HL-60/S4 (cell line): ENCODE data around the gene ADAMTS20.

Experiments
- in situ Hi-C: fragments of 300-500 bp; cut with MboI; formaldehyde crosslinking; loops from 2 replicates; pipeline ENCODE4 v1.14.3; 2022; ENCODE audit warnings: low sequenced_read_pairs

The ADAMTS20 gene

DNA sequence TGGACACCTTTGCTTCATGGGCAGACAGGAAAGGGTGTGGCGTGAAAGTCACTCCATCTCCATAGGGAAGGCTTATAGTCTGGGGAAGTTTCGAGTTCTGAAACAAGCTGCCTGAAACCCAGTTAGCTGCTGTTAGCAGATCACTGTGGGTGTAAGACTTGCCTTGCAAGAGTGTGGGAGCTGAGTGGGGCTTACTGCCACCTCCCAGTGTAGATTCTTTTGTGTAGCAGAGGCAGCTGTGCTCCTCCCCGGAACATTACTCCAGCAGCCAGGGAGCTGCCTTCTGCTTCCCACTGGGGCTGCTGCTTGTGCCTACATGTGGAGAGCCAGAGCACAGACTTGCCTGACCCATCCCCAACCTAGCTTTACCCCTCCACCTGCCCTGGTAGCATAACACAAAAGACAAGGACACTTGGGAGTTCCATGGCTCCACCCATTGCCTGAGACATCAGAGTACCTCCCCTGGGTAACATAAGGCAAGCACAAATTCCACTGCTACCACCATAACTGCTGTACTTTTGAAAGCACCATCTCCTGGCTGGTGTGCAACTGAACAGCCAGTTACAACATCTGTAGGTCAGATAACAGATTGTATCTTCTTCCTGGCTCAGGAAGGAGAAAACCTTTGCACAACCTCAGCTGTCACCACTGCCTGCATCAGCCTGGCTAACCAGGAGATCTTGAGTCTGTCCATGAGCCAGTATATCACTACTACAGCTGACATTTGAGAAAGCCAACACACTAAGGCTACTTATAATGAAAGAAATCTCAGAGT lies 69.5 kb downstream of the ADAMTS20 start:
- in situ Hi-C loops: no loop called here

DNA sequence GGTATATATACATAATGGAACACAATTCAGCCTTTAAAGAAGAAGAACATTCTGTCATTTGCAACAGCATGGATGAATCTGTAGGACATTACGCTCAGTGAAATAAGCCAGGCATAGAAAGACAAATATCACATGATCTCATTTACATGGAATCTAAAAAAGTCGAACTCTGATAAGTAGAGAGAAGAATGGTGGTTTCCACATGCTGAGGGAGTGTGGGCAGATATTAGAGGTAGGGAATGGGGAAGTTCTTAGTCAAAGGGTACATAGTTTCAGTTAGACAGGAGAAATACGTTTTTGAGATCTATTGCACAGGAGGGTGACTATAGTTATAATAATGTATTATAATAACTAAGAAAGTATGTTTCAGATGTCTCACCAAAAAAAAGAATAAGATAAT lies 71.4 kb downstream of the ADAMTS20 start:
- in situ Hi-C loops: no loop called here

DNA sequence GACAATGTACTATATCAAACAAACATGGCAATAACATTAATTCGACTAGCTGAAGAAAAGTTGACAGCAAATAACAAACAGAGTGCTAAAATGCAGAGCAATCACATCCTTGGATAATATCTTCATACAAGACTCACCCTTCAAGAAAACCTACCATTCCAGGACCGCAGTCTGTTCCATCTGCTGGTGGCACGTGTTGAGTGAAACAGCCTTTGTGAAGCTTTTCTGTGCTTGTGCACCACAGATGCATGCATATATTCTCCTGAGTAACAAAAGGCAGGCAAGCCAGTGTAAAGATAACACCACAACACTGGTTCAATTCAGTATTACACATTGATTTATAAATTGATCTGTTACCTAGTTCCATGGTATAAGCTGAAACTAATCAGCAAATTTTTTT lies 89.3 kb downstream of the ADAMTS20 start:
- in situ Hi-C loops: no loop called here

DNA sequence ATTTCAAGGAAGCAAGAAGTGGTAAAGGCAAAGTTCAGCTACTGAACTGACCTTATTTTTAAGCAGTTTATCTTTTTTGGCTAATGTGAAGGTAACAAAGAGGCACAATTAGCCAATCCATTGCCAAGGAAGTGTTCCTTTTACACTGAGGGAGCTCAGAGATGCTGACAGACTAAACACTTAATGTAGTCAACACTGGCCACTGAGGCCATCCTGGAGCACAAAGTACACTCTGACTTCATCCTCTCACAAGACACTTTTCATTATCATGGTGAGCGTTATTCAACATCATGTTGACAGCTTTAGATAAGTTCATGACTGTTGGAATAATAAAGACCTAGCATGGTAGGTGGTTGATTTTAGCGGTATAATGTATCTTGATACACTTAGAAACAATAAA lies 89.9 kb downstream of the ADAMTS20 start:
- in situ Hi-C loops: no loop called here

DNA sequence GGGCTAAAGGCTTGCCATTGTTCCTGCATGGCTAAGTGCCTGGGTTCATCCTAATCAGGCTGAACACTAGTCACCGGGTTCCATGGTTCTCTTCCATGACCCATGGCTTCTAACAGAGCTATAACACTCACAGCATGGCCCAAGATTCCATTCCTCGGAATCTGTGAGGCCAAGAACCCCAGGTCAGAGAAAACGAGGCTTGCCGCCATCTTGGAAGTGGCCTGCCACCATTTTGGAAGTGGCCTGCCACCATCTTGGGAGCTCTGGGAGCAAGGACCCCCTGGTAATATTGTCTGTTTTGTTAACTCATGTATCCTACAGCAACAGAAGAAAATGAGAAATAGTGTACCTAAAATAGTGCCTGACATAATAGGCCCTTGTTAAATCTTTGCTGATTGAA lies 92.7 kb downstream of the ADAMTS20 start:
- in situ Hi-C loops: no loop called here

DNA sequence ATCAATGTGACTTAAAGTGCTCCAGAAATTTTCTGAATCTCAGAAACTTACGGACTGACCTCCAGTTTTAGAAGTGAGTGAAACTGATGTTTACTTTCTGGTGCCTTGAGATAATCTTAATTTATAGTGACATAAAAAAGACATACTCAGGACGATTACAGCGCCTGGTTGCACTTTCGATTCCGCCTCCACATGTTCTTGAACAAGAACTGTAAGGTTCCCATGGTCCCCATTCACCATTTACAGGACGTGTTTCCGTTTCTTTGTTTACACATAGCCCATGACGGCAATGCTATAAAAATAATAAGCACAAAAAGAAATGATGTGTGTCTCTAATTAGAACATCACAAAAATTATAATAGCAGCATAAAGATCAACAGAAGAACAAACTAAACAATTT lies 98.2 kb downstream of the ADAMTS20 start:
- in situ Hi-C loops: no loop called here

DNA sequence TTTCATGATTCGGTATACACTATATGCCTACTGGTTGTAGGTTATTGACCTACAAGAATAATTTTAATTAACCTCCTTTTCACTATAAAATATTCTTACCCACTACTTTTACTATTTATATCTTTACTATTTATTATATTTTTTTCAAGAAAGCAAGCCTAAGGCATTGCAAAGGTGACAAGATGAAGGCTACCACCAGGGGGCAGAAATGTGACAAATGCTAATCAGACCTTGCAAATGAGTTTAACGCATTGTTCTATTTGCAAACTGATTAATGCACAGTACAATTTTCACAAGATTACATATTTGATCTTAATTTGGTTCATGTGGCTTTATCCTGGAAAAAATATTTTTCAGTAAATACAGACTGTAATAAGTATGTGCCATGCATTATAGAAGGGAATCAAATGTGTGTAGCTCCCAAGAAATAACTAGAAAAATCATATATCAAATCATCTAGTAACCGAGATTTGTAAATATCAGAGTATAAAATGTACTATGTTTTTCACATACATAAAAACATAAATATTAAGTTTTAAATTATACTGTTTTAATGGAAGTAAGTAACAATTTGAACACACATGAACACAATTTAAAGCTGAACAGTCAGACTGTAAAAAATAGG lies 107.0 kb downstream of the ADAMTS20 start:
- in situ Hi-C loops: no loop called here

DNA sequence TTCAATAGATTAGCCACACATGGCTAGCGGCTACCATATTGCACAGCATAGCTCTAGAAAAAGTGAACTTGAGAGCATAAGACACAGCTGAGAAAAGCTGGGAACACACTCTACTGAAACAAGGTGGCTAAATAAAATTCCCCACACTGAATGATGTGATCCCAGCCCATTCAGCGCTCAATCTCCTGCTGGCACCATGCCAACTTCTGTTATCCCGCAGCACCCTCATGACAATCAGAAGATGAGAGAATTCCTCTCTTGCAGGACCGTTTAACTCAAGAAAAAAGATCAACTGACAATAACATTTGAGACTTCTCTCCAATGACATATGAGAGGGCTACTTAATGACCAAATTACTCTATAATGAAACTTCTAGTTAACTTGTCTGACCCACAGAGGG lies 115.4 kb downstream of the ADAMTS20 start:
- in situ Hi-C loops: no loop called here

- in situ Hi-C loops: no loop called here
Observed at GRCh38 chr12:43434614-43435013, 117.4 kb downstream of the ADAMTS20 start.

DNA sequence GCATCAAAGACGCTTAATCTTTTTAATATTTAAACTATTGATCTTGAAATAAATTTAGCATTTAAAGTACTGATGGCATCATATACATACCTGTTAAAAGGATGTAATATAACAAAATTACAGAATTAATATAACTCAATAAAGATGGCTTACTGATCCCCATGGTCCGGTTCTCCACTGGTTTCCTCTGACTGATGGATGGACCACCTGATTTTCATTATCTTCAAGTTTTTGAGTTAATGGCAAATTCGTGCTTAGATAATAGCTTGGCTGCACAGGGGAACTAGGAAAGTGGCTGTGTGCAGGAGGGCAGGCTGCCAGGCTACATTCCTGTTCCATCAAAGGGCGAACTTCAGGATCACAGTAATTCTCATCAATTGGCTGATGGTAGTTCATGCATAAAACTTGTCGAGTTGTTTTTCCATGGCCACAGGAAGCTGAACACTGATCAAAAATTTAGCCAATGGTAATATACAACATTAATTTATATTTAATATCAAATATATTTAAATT lies 123.9 kb downstream of the ADAMTS20 start:
- in situ Hi-C loops: no loop called here

- in situ Hi-C loops: no loop called here
Observed at GRCh38 chr12:43425361-43425760, 126.6 kb downstream of the ADAMTS20 start.

DNA sequence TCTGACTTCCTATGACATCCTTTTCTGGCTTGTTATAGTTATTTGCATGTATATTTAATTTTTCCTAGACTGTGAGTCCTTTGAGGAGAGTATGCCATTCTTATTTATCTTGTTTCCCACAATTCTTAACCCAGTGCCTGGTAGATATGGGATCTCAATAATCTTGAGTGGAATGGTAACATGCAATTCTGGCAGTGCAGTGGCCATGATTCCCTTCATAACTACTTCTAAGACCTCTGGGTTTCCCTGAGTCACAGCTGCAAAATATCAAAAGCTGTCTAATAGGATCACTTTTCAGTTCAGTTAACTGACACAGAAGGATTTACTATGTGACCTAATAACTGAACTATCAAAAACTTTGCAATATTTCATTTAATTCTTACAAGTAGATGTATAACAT lies 135.0 kb downstream of the ADAMTS20 start:
- in situ Hi-C loops: no loop called here

DNA sequence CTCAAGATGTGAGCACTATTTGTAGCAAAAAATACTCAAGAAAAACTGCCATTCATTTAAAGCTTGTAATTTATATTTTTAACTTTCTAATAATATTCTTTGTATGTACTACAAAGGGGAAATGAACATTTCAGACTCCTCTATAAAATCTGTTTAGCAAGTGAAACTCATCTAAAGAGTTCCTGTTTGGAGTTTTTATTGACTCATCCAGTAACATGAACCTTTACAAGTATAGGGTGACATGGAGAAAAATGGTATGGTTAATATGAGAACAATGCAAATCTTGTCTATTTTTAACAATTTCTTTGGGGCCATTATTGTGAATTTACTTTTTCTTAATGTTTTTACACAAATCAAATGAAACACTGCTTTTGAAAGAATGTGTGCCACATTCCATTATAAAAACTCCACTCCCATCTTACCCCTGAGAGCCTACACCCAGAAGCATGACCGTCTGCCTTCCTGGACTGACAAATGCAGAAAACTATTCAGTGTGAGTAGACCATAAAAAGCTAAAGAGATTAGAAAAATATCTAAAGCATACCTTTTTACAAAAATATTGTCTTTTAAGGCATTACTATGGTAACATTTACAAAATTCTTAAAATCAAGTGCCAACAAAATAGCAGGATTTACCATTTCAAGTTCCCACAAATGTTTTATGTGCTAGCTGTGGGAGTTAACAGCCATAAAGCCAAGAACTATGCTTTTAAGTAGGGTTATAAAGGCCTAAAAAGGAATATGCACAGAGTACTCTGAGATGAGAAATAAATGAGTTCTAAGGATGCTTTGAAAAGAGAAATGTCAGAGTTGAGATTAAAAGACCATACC lies 144.0 kb downstream of the ADAMTS20 start:
- in situ Hi-C loops: no loop called here

GRCh38 chr12:43406801-43407200 lies 145.2 kb downstream of the ADAMTS20 start:
- in situ Hi-C loops: no loop called here

GRCh38 chr12:43402436-43402835 lies 149.6 kb downstream of the ADAMTS20 start:
- in situ Hi-C loops: no loop called here

- in situ Hi-C loops: no loop called here
Observed at GRCh38 chr12:43401096-43401495, 150.9 kb downstream of the ADAMTS20 start.

DNA sequence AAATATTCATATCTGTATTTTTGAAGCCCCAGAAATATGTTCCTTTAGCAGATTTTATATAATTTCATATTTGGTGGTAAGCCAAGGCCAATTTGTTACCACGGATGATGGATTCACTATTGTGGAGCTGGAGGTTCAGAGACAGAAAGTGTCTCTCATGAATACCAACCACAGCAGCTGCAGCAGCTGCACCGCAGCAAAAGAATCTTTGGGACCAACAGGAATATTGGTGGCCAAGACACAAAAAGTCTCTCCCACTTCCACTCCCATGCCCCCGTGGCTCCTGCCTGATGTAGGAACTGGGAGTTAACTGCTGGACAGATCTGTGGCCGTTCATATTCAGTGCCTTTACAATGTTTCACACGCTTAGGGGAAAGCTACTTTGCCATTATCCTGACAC lies 155.3 kb downstream of the ADAMTS20 start:
- in situ Hi-C loops: no loop called here

- in situ Hi-C loops: no loop called here
Observed at GRCh38 chr12:43392116-43392515, 159.9 kb downstream of the ADAMTS20 start.

DNA sequence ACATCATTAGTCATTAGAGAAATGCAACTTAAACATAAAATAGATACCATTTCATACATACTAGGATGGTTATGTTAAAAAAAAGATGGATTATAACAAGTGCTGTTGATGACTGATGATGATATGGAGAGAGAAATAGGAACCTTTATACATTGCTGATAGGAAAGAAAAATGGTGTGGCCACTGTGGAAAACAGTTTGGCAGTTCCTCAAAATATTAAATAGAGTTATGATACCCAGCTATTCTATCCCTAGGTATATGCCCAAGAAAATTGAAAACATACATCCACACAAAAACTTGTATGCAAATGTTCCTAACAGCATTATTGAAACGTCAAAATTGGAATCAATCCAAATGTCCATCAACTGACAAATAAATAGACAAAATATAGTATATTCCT lies 170.1 kb downstream of the ADAMTS20 start:
- in situ Hi-C loops: no loop called here

GRCh38 chr12:43378448-43378847 lies 173.6 kb downstream of the ADAMTS20 start:
- in situ Hi-C loops: no loop called here

DNA sequence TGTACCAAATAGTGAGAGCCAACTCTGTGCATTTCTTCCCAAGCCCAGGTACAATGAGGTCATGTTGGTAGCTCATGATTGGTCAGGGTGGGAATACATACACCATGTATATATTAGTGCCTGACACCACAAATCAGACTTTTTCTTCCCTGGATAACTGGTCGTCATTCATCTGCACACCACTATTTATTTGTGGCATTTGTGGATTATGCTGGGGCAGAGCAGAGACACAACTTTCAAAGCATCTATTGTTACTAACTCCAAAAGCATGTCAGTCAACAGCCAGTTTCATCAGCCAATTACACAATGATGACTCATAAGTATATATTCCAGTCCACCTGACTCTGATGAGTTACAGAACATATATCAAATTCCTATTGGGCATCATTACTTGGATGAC lies 181.7 kb downstream of the ADAMTS20 start:
- in situ Hi-C loops: no loop called here
